PC-3 (cell line): Measurements from ENCODE around the gene DEUP1. TPM values are rescaled to one million over a fixed set of nuclear protein-coding genes. Genes with fewer than 3 reads are reported as not detected.

Source experiments
- ATAC-seq: fragments of 200-7000 bp; cut with Tn5 transposase; 2 replicates; pipeline ENCODE4 v1.9.1; 2020; ENCODE audit warnings: mild to moderate bottlenecking, moderate library complexity
- BruUV-seq: library from RNA; stranded (reverse); fragments of 400-500 nt; replicated peaks from 2 replicates; lab custom pipeline; 2021; lab: Mats Ljungman, UMichigan
- CTCF ChIA-PET: fragments of 300-600 bp; sonication (Branson Sonifier 250); formaldehyde crosslinking; loops from one replicate; lab custom pipeline; 2022; ENCODE audit warnings: antibody characterized with exemption; lab: Charles Lee
- POLR2A ChIA-PET: fragments of 300-600 bp; sonication (Branson Sonifier 250); formaldehyde crosslinking; loops from one replicate; lab custom pipeline; 2022; ENCODE audit warnings: antibody characterized with exemption; ENCODE audit not compliant: unreplicated experiment; lab: Charles Lee
- DNase-seq: peaks from one replicate; pipeline ENCODE4 v3.0.0-alpha.2; 2015
- H2AFZ ChIP-seq: fragments of 300-600 bp; sonication (generic); 2 replicates; pipeline ENCODE4 v1.6.0; 2016; ENCODE audit warnings: antibody characterized with exemption, low read length
- H3F3A ChIP-seq: fragments of 300-600 bp; sonication (generic); one replicate; pipeline ENCODE4 v1.6.0; 2017; ENCODE audit warnings: antibody characterized with exemption, low read length, control low read depth, mild to moderate bottlenecking; ENCODE audit not compliant: unreplicated experiment
- H3K27ac ChIP-seq: fragments of 300-600 bp; sonication (generic); 2 replicates; pipeline ENCODE4 v1.5.1; 2016; ENCODE audit warnings: mild to moderate bottlenecking, low read length
- H3K27me3 ChIP-seq: fragments of 300-600 bp; sonication (generic); 2 replicates; pipeline ENCODE4 v1.6.1; 2016; ENCODE audit warnings: low read length, mixed read lengths
- H3K36me3 ChIP-seq: fragments of 300-600 bp; sonication (generic); 2 replicates; pipeline ENCODE4 v1.6.1; 2016; ENCODE audit warnings: low read depth, mixed run types, low read length, mixed read lengths
- H3K4me1 ChIP-seq: fragments of 300-600 bp; sonication (generic); 2 replicates; pipeline ENCODE4 v1.5.1; 2016; ENCODE audit warnings: low read length; ENCODE audit not compliant: insufficient read depth
- H3K4me2 ChIP-seq: fragments of 300-600 bp; sonication (generic); 2 replicates; pipeline ENCODE4 v1.6.0; 2016; ENCODE audit warnings: low read length
- H3K4me3 ChIP-seq: fragments of 300-600 bp; sonication (generic); 2 replicates; pipeline ENCODE4 v1.5.1; 2016; ENCODE audit warnings: mild to moderate bottlenecking, low read length, mixed read lengths
- H3K79me2 ChIP-seq: fragments of 300-600 bp; sonication (generic); 2 replicates; pipeline ENCODE4 v1.6.1; 2017; ENCODE audit warnings: low read length, mixed read lengths
- H3K9ac ChIP-seq: fragments of 300-600 bp; sonication (generic); 2 replicates; pipeline ENCODE4 v1.6.0; 2016; ENCODE audit warnings: mild to moderate bottlenecking, low read length
- H3K9me2 ChIP-seq: fragments of 300-600 bp; sonication (generic); replicated peaks from 2 replicates; pipeline ENCODE4 v1.6.1; 2016; ENCODE audit warnings: mixed run types, low read length, mixed read lengths
- H3K9me3 ChIP-seq: fragments of 300-600 bp; sonication (generic); 2 replicates; pipeline ENCODE4 v1.6.1; 2016; ENCODE audit warnings: low read length, mixed read lengths
- H4K20me1 ChIP-seq: fragments of 300-600 bp; sonication (generic); 2 replicates; pipeline ENCODE4 v1.6.1; 2016; ENCODE audit warnings: low read length, mixed read lengths
- EZH2 ChIP-seq: fragments of 300-600 bp; sonication (generic); IDR thresholded peaks from one replicate; pipeline ENCODE4 v1.6.1; 2017; ENCODE audit warnings: antibody characterized with exemption, mild to moderate bottlenecking, low read length; ENCODE audit not compliant: unreplicated experiment
- EZH2phosphoT487 ChIP-seq: fragments of 300-600 bp; sonication (generic); IDR thresholded peaks from 2 replicates; pipeline ENCODE4 v1.6.1; 2018; ENCODE audit warnings: mild to moderate bottlenecking, antibody characterized with exemption, low read length, borderline replicate concordance
- intact Hi-C: fragments of 100-400 bp; cut with micrococcal nuclease; formaldehyde crosslinking; loops from 2 replicates; pipeline ENCODE4 v1.9.0; 2023
- total RNA-seq: library from RNA; depleted of rRNA; stranded (reverse); fragments of >200 nt; gene quantifications from 2 replicates; pipeline ENCODE4 v1.2.3, GENCODE V29; 2014
- TF ChIP-seq, protein P1 (sequence below): fragments of 300-600 bp; sonication (generic); conservative IDR thresholded peaks from 2 replicates; pipeline ENCODE4 v1.5.1; 2017; ENCODE audit warnings: antibody characterized with exemption, low read depth, mild to moderate bottlenecking, low read length

Gene DEUP1
- total RNA-seq, 1 experiment from 2014 or later = 0.26 TPM

GRCh38 chr11:93340223-93340622 lies 9.7 kb downstream of the DEUP1 start:
- H3K27me3 ChIP-seq = no peaks in the 10 kb centered on the region
- no TSS peak for BruUV-seq
- no peaks in the 10 kb centered on the region for H3F3A ChIP-seq
- H3K9ac ChIP-seq = no peak overlapping the region
- peak; percentile 43 for DNase-seq
- no peaks in the 10 kb centered on the region for H3K4me1 ChIP-seq
- H2AFZ ChIP-seq = no peak overlapping the region
- H3K27ac ChIP-seq = no peak overlapping the region
- H3K9me3 ChIP-seq = no peaks in the 10 kb centered on the region
- POLR2A ChIA-PET = interaction anchor here (0.7 kb wide), 1 partner anchor 201 kb away, joined by 5 read pairs; no protein-coding TSS in a partner anchor
- H4K20me1 ChIP-seq = no peaks in the 10 kb centered on the region
- CTCF ChIA-PET = no interaction called here
- no peak overlapping the region for H3K4me2 ChIP-seq
- no peaks in the 10 kb centered on the region for H3K9me2 ChIP-seq
- ATAC-seq = peak; percentile 72
- no peak overlapping the region for H3K4me3 ChIP-seq
- H3K36me3 ChIP-seq = no peaks in the 10 kb centered on the region
- TF ChIP-seq, protein P1, sequence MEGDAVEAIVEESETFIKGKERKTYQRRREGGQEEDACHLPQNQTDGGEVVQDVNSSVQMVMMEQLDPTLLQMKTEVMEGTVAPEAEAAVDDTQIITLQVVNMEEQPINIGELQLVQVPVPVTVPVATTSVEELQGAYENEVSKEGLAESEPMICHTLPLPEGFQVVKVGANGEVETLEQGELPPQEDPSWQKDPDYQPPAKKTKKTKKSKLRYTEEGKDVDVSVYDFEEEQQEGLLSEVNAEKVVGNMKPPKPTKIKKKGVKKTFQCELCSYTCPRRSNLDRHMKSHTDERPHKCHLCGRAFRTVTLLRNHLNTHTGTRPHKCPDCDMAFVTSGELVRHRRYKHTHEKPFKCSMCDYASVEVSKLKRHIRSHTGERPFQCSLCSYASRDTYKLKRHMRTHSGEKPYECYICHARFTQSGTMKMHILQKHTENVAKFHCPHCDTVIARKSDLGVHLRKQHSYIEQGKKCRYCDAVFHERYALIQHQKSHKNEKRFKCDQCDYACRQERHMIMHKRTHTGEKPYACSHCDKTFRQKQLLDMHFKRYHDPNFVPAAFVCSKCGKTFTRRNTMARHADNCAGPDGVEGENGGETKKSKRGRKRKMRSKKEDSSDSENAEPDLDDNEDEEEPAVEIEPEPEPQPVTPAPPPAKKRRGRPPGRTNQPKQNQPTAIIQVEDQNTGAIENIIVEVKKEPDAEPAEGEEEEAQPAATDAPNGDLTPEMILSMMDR = no peak
- no peak for TF ChIP-seq EZH2phosphoT487
- TF ChIP-seq EZH2 = no peak
- intact Hi-C loops = no loop called here
- H3K79me2 ChIP-seq = no peaks in the 10 kb centered on the region

DNA sequence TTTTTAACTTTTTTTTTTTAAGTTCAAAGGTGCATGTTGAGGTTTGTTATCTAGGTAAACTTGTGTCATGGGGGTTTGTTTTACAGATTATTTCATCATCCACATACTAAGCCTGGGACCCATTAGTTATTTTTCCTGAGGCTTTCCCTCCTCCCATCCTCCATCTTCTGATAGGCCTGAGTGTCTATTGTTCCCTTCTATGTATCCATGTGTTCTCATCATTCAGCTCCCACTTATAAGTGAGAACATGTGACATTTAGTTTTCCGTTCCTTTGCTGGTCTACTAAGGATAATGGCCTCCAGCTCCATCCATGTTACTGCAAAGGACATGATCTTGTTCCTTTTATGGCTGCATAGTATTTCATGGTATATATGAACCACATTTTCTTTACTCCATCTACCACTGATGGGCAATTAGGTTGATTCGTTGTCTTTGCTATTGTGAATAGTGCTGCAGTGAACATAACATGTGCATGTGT lies 14.4 kb downstream of the DEUP1 start:
- Histone ChIP-seq H3K9ac (no peak overlapping the region), H3K36me3 (no peaks in the 10 kb centered on the region), H3K4me2 (no peak overlapping the region), H2AFZ (no peak overlapping the region), H3K9me2 (no peaks in the 10 kb centered on the region), H3K27ac (no peak overlapping the region), H3K9me3 (no peaks in the 10 kb centered on the region), H3K4me1 (no peaks in the 10 kb centered on the region), H3K4me3 (no peak overlapping the region), H3F3A (no peaks in the 10 kb centered on the region), H4K20me1 (no peaks in the 10 kb centered on the region), H3K79me2 (no peaks in the 10 kb centered on the region), H3K27me3 (no peaks in the 10 kb centered on the region)
- intact Hi-C loops = no loop called here
- ChIA-PET CTCF (no interaction called here), POLR2A (no interaction called here)
- TF ChIP-seq, protein P1 = no peak
- TF ChIP-seq EZH2phosphoT487 (no peak), EZH2 (no peak)
- DNase-seq = no peak
- ATAC-seq = no peak
- no TSS peak for BruUV-seq

GRCh38 chr11:93348930-93349329 lies 18.4 kb downstream of the DEUP1 start:
- ATAC-seq (no peak), DNase-seq (no peak)
- TF ChIP-seq EZH2 (no peak), EZH2phosphoT487 (no peak)
- TF ChIP-seq, protein P1 = no peak
- H3K79me2 ChIP-seq = no peaks in the 10 kb centered on the region
- H3K4me2 ChIP-seq = no peak overlapping the region
- H3K27ac ChIP-seq = no peak overlapping the region
- intact Hi-C loops = no loop called here
- no peaks in the 10 kb centered on the region for H3K27me3 ChIP-seq
- H3K9me3 ChIP-seq = no peaks in the 10 kb centered on the region
- no peaks in the 10 kb centered on the region for H3F3A ChIP-seq
- H3K9me2 ChIP-seq = no peaks in the 10 kb centered on the region
- H3K36me3 ChIP-seq = no peaks in the 10 kb centered on the region
- H3K9ac ChIP-seq = no peak overlapping the region
- no peaks in the 10 kb centered on the region for H4K20me1 ChIP-seq
- H2AFZ ChIP-seq = no peak overlapping the region
- ChIA-PET CTCF (no interaction called here), POLR2A (no interaction called here)
- BruUV-seq = no TSS peak
- H3K4me3 ChIP-seq = no peak overlapping the region
- no peaks in the 10 kb centered on the region for H3K4me1 ChIP-seq
